ENCODE data around the gene RAB1B. TPM values are rescaled to one million over a fixed set of nuclear protein-coding genes. Genes with fewer than 3 reads are reported as not detected.

The RAB1B gene
- total RNA-seq, 1 experiment from 2014 or later = 380 TPM

GRCh38 chr11:66225066-66225465, 43.4 kb upstream of the RAB1B start:
- no peaks in the 10 kb centered on the region for H3K36me3 ChIP-seq (ENCODE audit: low read depth, low read length)
- no peak for DNase-seq
- H4K20me1 ChIP-seq (ENCODE audit: low read length) = no peaks in the 10 kb centered on the region
- ChIA-PET CTCF (no interaction called here), POLR2A (ENCODE audit: unreplicated experiment) (no interaction called here)
- H3K4me2 ChIP-seq (ENCODE audit: low read length) = no peak overlapping the region
- TF ChIP-seq EZH2 (IDR thresholded peaks at IDR 0.05; ENCODE audit: low read length, unreplicated experiment) (no peak), EZH2phosphoT487 (IDR thresholded peaks at IDR 0.05; ENCODE audit: borderline replicate concordance, low read length) (no peak)
- TF ChIP-seq, protein P1, sequence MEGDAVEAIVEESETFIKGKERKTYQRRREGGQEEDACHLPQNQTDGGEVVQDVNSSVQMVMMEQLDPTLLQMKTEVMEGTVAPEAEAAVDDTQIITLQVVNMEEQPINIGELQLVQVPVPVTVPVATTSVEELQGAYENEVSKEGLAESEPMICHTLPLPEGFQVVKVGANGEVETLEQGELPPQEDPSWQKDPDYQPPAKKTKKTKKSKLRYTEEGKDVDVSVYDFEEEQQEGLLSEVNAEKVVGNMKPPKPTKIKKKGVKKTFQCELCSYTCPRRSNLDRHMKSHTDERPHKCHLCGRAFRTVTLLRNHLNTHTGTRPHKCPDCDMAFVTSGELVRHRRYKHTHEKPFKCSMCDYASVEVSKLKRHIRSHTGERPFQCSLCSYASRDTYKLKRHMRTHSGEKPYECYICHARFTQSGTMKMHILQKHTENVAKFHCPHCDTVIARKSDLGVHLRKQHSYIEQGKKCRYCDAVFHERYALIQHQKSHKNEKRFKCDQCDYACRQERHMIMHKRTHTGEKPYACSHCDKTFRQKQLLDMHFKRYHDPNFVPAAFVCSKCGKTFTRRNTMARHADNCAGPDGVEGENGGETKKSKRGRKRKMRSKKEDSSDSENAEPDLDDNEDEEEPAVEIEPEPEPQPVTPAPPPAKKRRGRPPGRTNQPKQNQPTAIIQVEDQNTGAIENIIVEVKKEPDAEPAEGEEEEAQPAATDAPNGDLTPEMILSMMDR (conservative IDR thresholded peaks at IDR 0.05; ENCODE audit: low read depth, low read length) = no peak
- intact Hi-C loops (cut with micrococcal nuclease) = no loop called here
- H3K27me3 ChIP-seq (ENCODE audit: low read length) = no peaks in the 10 kb centered on the region
- BruUV-seq (replicated peaks) = no TSS peak
- H2AFZ ChIP-seq (ENCODE audit: low read length) = no peak overlapping the region
- peaks cover 7% of the 10 kb centered on the region for H3K4me1 ChIP-seq (ENCODE audit: insufficient read depth, low read length)
- H3K27ac ChIP-seq (ENCODE audit: low read length) = no peak overlapping the region
- ATAC-seq = no peak
- H3K9ac ChIP-seq (ENCODE audit: low read length) = no peak overlapping the region
- no peaks in the 10 kb centered on the region for H3F3A ChIP-seq (ENCODE audit: low read length, unreplicated experiment)
- no peaks in the 10 kb centered on the region for H3K9me2 ChIP-seq (replicated peaks; ENCODE audit: low read length)
- H3K9me3 ChIP-seq (ENCODE audit: low read length) = no peaks in the 10 kb centered on the region
- H3K4me3 ChIP-seq (ENCODE audit: low read length) = no peak overlapping the region
- H3K79me2 ChIP-seq (ENCODE audit: low read length) = no peaks in the 10 kb centered on the region

DNA sequence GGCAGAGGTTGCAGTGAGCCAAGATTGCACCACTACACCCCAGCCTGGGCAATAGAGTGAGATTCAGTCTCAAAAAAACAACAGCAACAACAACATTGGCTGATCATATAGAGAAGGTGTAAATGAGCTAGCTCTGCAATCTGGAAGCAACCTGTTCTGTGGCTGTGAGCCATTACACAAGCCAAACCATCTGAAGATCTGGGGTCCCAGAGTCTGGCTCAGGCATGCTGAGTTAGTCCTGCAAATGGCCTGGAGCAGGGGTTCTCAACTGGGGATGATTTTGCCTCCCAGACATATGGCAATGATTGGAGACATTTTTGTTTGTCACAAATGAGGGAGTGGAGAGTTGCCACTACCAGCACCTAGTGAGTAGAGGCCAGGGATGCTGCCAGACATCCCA, 42.3 kb upstream of the RAB1B start:
- H3K27ac ChIP-seq (ENCODE audit: low read length) = no peak overlapping the region
- H3K79me2 ChIP-seq (ENCODE audit: low read length) = no peaks in the 10 kb centered on the region
- BruUV-seq (replicated peaks) = no TSS peak
- TF ChIP-seq EZH2phosphoT487 (IDR thresholded peaks at IDR 0.05; ENCODE audit: borderline replicate concordance, low read length) = no peak
- TF ChIP-seq, protein P1 (conservative IDR thresholded peaks at IDR 0.05; ENCODE audit: low read depth, low read length) = no peak
- TF ChIP-seq EZH2 (IDR thresholded peaks at IDR 0.05; ENCODE audit: low read length, unreplicated experiment) = no peak
- H3K4me2 ChIP-seq (ENCODE audit: low read length) = no peak overlapping the region
- H3K4me1 ChIP-seq (ENCODE audit: insufficient read depth, low read length) = peaks cover 7% of the 10 kb centered on the region
- no peaks in the 10 kb centered on the region for H3K9me3 ChIP-seq (ENCODE audit: low read length)
- intact Hi-C loops (cut with micrococcal nuclease) = no loop called here
- CTCF ChIA-PET = interaction anchor here (0.6 kb wide), 1 partner anchor 214 kb away, joined by 3 read pairs; no protein-coding TSS in a partner anchor
- ATAC-seq (no peak), DNase-seq (no peak)
- H2AFZ ChIP-seq (ENCODE audit: low read length) = no peak overlapping the region
- no peaks in the 10 kb centered on the region; the same call in 1 of the 2 replicates for H3K36me3 ChIP-seq (ENCODE audit: low read depth, low read length)
- no peaks in the 10 kb centered on the region for H3F3A ChIP-seq (ENCODE audit: low read length, unreplicated experiment)
- H3K4me3 ChIP-seq (ENCODE audit: low read length) = no peak overlapping the region
- H3K27me3 ChIP-seq (ENCODE audit: low read length) = no peaks in the 10 kb centered on the region
- POLR2A ChIA-PET (ENCODE audit: unreplicated experiment) = interaction anchor here (0.7 kb wide), 1 partner anchor 42 kb away, joined by 3 read pairs; the partner anchor contains the start of gene RAB1B
- no peak overlapping the region for H3K9ac ChIP-seq (ENCODE audit: low read length)
- H4K20me1 ChIP-seq (ENCODE audit: low read length) = no peaks in the 10 kb centered on the region
- H3K9me2 ChIP-seq (replicated peaks; ENCODE audit: low read length) = no peaks in the 10 kb centered on the region

DNA sequence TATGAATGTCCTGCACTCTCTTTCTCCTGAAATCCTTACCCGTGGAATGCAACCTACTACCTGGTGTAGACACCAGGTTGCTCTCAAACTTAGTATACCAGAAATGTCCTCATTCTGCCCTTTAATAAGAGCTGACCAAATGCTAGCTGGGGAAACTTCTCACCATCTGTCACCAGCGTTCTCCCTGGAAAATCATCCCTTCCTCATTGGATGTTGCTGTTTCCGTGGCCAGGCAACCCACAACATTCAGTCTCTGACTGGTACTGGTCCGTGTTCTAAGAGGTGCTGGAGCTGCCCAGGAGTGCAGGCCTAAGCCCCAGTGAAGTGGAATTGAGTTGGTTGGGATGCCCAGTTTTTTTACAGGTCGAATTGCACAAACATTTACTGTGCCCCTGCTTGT, 40.7 kb upstream of the RAB1B start:
- Histone ChIP-seq H3K9me3 (ENCODE audit: low read length) (no peaks in the 10 kb centered on the region), H3K4me3 (ENCODE audit: low read length) (no peak overlapping the region), H3K79me2 (ENCODE audit: low read length) (no peaks in the 10 kb centered on the region), H3K4me2 (ENCODE audit: low read length) (no peak overlapping the region), H3K9me2 (replicated peaks; ENCODE audit: low read length) (no peaks in the 10 kb centered on the region), H3K9ac (ENCODE audit: low read length) (no peak overlapping the region), H3K36me3 (ENCODE audit: low read depth, low read length) (no peaks in the 10 kb centered on the region; the same call in 1 of the 2 replicates), H3F3A (ENCODE audit: low read length, unreplicated experiment) (no peaks in the 10 kb centered on the region), H3K27me3 (ENCODE audit: low read length) (no peaks in the 10 kb centered on the region), H3K4me1 (ENCODE audit: insufficient read depth, low read length) (peaks cover 7% of the 10 kb centered on the region), H2AFZ (ENCODE audit: low read length) (no peak overlapping the region), H4K20me1 (ENCODE audit: low read length) (no peaks in the 10 kb centered on the region), H3K27ac (ENCODE audit: low read length) (no peak overlapping the region)
- POLR2A ChIA-PET (ENCODE audit: unreplicated experiment) = interaction anchor here (0.6 kb wide), 1 partner anchor 1839 kb away, joined by 3 read pairs; no protein-coding TSS in a partner anchor
- DNase-seq (no peak), ATAC-seq (no peak)
- CTCF ChIA-PET = no interaction called here
- TF ChIP-seq EZH2phosphoT487 (IDR thresholded peaks at IDR 0.05; ENCODE audit: borderline replicate concordance, low read length) = no peak
- TF ChIP-seq, protein P1 (conservative IDR thresholded peaks at IDR 0.05; ENCODE audit: low read depth, low read length) = no peak
- no peak for TF ChIP-seq EZH2 (IDR thresholded peaks at IDR 0.05; ENCODE audit: low read length, unreplicated experiment)
- no TSS peak for BruUV-seq (replicated peaks)
- intact Hi-C loops (cut with micrococcal nuclease) = no loop called here

All from PC-3 (cell line).